ENCODE measurements around the gene ZNF827. TPM values are rescaled to one million over a fixed set of nuclear protein-coding genes. Genes with fewer than 3 reads are reported as not detected.

Gene ZNF827
- total RNA-seq, 1 donor: 16.3 TPM

DNA sequence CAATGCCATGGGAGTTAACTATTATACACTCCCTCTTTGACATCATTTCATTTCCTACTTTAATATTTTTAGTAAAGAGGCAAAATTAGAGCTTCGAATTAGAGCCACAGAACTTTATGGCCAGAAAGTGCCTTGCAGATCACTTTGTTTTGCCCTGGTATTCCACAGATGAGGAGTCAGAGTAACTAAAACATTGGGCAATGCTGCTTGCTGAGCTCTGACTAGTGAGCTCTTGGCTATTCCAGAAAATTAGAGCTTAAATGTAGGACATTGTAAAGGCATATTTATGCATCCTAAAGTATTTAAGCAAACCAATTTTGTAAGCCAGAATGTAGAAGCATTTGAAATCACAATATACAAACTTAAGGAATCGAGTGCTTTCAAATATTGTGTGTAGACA, 6.3 kb upstream of the ZNF827 start:
- no peak for DNase-seq (ENCODE audit: insufficient read length, low spot score, missing footprints)
- H3K79me2 ChIP-seq (ENCODE audit: insufficient read depth, low read length): no peaks in the 10 kb centered on the region
- H4K20me1 ChIP-seq (ENCODE audit: insufficient read depth, low read length): no peaks in the 10 kb centered on the region
- no peak overlapping the region for H2AFZ ChIP-seq (ENCODE audit: low read length)
- no peaks in the 10 kb centered on the region for H3K27me3 ChIP-seq (ENCODE audit: insufficient read depth, low read length)
- no peaks in the 10 kb centered on the region for H3K36me3 ChIP-seq (ENCODE audit: insufficient read depth, low read length)
- no peaks in the 10 kb centered on the region for H3K4me1 ChIP-seq (ENCODE audit: insufficient read depth, low read length)
- no peak overlapping the region for H3K4me2 ChIP-seq (ENCODE audit: insufficient read depth, low read length)
- no peaks in the 10 kb centered on the region for H3K9me3 ChIP-seq (ENCODE audit: low read depth, low read length)
- H3K4me3 ChIP-seq (ENCODE audit: insufficient read depth, low read length): no peak overlapping the region
- TF ChIP-seq, protein P1, sequence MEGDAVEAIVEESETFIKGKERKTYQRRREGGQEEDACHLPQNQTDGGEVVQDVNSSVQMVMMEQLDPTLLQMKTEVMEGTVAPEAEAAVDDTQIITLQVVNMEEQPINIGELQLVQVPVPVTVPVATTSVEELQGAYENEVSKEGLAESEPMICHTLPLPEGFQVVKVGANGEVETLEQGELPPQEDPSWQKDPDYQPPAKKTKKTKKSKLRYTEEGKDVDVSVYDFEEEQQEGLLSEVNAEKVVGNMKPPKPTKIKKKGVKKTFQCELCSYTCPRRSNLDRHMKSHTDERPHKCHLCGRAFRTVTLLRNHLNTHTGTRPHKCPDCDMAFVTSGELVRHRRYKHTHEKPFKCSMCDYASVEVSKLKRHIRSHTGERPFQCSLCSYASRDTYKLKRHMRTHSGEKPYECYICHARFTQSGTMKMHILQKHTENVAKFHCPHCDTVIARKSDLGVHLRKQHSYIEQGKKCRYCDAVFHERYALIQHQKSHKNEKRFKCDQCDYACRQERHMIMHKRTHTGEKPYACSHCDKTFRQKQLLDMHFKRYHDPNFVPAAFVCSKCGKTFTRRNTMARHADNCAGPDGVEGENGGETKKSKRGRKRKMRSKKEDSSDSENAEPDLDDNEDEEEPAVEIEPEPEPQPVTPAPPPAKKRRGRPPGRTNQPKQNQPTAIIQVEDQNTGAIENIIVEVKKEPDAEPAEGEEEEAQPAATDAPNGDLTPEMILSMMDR (IDR thresholded peaks at IDR 0.05; ENCODE audit: extremely low read depth, low read depth, low read length): no peak
- no peak overlapping the region for H3K27ac ChIP-seq (ENCODE audit: low read depth, low read length)

DNA sequence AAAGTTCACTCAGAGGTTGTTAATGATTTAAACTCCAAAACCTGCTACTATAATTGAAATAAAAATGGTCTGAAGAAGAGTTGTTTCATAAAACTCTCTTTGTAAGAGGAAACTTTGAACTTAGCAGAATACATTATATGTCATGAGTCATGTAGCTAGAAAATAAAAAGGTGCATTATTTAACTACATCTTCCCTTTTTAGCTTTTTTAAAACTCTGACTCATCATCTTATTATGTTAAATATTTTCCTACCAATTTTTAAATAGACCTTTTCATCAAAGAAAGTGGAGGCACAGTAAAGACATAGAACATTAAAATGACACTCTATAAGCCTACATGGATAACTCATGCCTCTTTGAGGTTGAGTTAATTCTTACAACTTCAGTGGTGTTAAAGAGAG, 1.2 kb upstream of the ZNF827 start:
- Histone ChIP-seq H3K27me3 (ENCODE audit: insufficient read depth, low read length) (no peaks in the 10 kb centered on the region), H3K4me2 (ENCODE audit: insufficient read depth, low read length) (peak overlapping the region; percentile 87), H3K4me3 (ENCODE audit: insufficient read depth, low read length) (no peak overlapping the region), H3K79me2 (ENCODE audit: insufficient read depth, low read length) (peaks cover 17% of the 10 kb centered on the region), H3K4me1 (ENCODE audit: insufficient read depth, low read length) (peaks cover 21% of the 10 kb centered on the region), H2AFZ (ENCODE audit: low read length) (no peak overlapping the region), H3K27ac (ENCODE audit: low read depth, low read length) (peak overlapping the region; percentile 69), H4K20me1 (ENCODE audit: insufficient read depth, low read length) (no peaks in the 10 kb centered on the region), H3K9me3 (ENCODE audit: low read depth, low read length) (no peaks in the 10 kb centered on the region), H3K36me3 (ENCODE audit: insufficient read depth, low read length) (no peaks in the 10 kb centered on the region)
- TF ChIP-seq, protein P1 (IDR thresholded peaks at IDR 0.05; ENCODE audit: extremely low read depth, low read depth, low read length): no peak
- DNase-seq (ENCODE audit: insufficient read length, low spot score, missing footprints): no peak

DNA sequence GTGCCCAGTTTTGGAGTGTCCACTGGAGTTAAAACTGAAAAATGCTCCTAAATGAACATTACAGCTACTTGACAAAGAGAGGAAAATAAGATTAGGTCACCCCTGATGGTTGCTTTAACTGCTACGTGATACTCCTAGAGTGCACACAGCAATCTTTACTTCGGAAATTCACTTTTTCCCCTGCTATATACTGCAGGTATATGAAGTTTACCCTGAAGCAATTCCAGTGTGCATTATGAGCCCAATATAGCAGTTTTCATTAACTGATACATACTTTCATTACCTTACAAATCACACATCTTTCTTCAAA, 773 bp upstream of the ZNF827 start:
- Histone ChIP-seq H3K4me2 (ENCODE audit: insufficient read depth, low read length) (peak overlapping the region; percentile 87), H3K79me2 (ENCODE audit: insufficient read depth, low read length) (peaks cover 21% of the 10 kb centered on the region), H3K9me3 (ENCODE audit: low read depth, low read length) (no peaks in the 10 kb centered on the region), H3K4me1 (ENCODE audit: insufficient read depth, low read length) (peaks cover 24% of the 10 kb centered on the region), H3K36me3 (ENCODE audit: insufficient read depth, low read length) (no peaks in the 10 kb centered on the region), H3K27ac (ENCODE audit: low read depth, low read length) (peak overlapping the region; percentile 69), H3K4me3 (ENCODE audit: insufficient read depth, low read length) (peak overlapping the region; percentile 81), H4K20me1 (ENCODE audit: insufficient read depth, low read length) (no peaks in the 10 kb centered on the region), H2AFZ (ENCODE audit: low read length) (no peak overlapping the region), H3K27me3 (ENCODE audit: insufficient read depth, low read length) (no peaks in the 10 kb centered on the region)
- TF ChIP-seq, protein P1 (IDR thresholded peaks at IDR 0.05; ENCODE audit: extremely low read depth, low read depth, low read length): no peak
- peak; percentile 62 for DNase-seq (ENCODE audit: insufficient read length, low spot score, missing footprints)

DNA sequence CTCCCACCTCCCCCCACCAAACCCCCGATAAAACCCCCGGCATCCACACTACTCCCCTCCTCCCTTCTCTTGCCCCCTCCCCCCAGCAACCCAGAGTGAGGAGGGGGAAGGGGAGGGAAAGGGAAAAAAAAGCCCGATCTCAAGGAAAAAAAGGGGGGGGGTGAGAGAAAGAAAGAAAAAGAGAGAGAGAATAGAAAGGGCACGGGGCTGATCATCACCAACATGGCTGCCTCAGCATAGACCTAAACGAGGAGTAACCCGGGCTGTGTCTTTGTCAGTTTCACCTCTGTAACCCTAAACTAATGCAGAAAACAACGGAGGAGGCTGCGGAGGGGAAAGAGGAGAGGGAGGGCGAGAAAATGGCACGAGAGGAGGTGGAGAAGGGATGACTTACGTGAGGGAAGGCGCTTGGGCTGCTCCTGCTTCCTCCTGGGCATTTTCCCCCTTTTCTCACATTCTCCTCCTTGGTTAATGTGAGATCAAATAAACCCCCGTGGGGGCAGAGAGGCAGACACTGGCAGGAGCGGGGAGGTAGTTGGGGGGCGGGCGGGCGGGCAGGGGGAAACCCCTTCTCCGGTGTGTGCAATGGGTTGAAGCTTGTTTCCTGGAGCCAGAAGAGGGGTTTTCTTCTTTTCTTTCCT, 532 bp downstream of the ZNF827 start:
- peaks cover 34% of the 10 kb centered on the region for H3K79me2 ChIP-seq (ENCODE audit: insufficient read depth, low read length)
- TF ChIP-seq, protein P1 (IDR thresholded peaks at IDR 0.05; ENCODE audit: extremely low read depth, low read depth, low read length): no peak
- no peaks in the 10 kb centered on the region for H3K9me3 ChIP-seq (ENCODE audit: low read depth, low read length)
- peak; percentile 87 for DNase-seq (ENCODE audit: insufficient read length, low spot score, missing footprints)
- no peaks in the 10 kb centered on the region for H3K27me3 ChIP-seq (ENCODE audit: insufficient read depth, low read length)
- peak overlapping the region; percentile 91 for H2AFZ ChIP-seq (ENCODE audit: low read length)
- no peaks in the 10 kb centered on the region for H3K36me3 ChIP-seq (ENCODE audit: insufficient read depth, low read length)
- H3K4me2 ChIP-seq (ENCODE audit: insufficient read depth, low read length): peak overlapping the region; percentile 87
- peak overlapping the region; percentile 80 for H3K27ac ChIP-seq (ENCODE audit: low read depth, low read length)
- peak overlapping the region; percentile 81 for H3K4me3 ChIP-seq (ENCODE audit: insufficient read depth, low read length)
- no peaks in the 10 kb centered on the region for H4K20me1 ChIP-seq (ENCODE audit: insufficient read depth, low read length)
- H3K4me1 ChIP-seq (ENCODE audit: insufficient read depth, low read length): peaks cover 28% of the 10 kb centered on the region

All from osteoblast (primary cell).